OCI-LY3 (cell line): ENCODE measurements around the gene CCDC141.

Experiments used
- H2AFZ ChIP-seq: fragments of 200-600, 300-600 bp; shearing (Covaris generic); 2 replicates; pipeline ENCODE4 v1.6.0; 2014; ENCODE audit warnings: antibody characterized with exemption, low read depth, low read length
- H3K27ac ChIP-seq: fragments of 200-600, 300-600 bp; sonication (generic); 2 replicates; pipeline ENCODE4 v1.5.1; 2014; ENCODE audit warnings: mild to moderate bottlenecking, low read length, moderate library complexity, mixed read lengths
- H3K27me3 ChIP-seq: fragments of 200-600, 300-600 bp; sonication (generic); 2 replicates; pipeline ENCODE4 v1.6.1; 2014; ENCODE audit warnings: low read depth, low read length, mixed read lengths
- H3K36me3 ChIP-seq: fragments of 200-600, 300-600 bp; sonication (generic); replicated peaks from 2 replicates; pipeline ENCODE3; 2014; ENCODE audit warnings: low read depth, low read length, mixed read lengths
- H3K4me1 ChIP-seq: fragments of 300-600, 200-600 bp; sonication (generic); 2 replicates; pipeline ENCODE4 v1.6.1; 2014; ENCODE audit warnings: low read length, mixed read lengths
- H3K4me2 ChIP-seq: fragments of 200-600, 300-600 bp; sonication (generic); 2 replicates; pipeline ENCODE4 v1.6.1; 2014; ENCODE audit warnings: low read length, mixed read lengths
- H3K4me3 ChIP-seq: fragments of 300-600, 200-600 bp; sonication (generic); 2 replicates; pipeline ENCODE4 v1.5.1; 2014; ENCODE audit warnings: antibody characterized with exemption, mild to moderate bottlenecking, low read length, moderate library complexity
- H3K79me2 ChIP-seq: fragments of 300-600, 200-600 bp; shearing (Covaris generic); 2 replicates; pipeline ENCODE4 v1.6.1; 2014; ENCODE audit warnings: mild to moderate bottlenecking, low read length, mixed read lengths
- H3K9ac ChIP-seq: fragments of 300-600, 200-600 bp; shearing (Covaris generic); 2 replicates; pipeline ENCODE4 v1.6.0; 2014; ENCODE audit warnings: mild to moderate bottlenecking, low read length, moderate library complexity
- H3K9me3 ChIP-seq: fragments of 200-600, 300-600 bp; shearing (Covaris generic); 2 replicates; pipeline ENCODE4 v1.6.1; 2014; ENCODE audit warnings: low read length, mixed read lengths; ENCODE audit not compliant: insufficient read depth
- H4K20me1 ChIP-seq: fragments of 200-600, 300-600 bp; sonication (generic); 2 replicates; pipeline ENCODE4 v1.6.1; 2016; ENCODE audit warnings: low read length, mixed read lengths; ENCODE audit not compliant: insufficient read depth
- EZH2phosphoT487 ChIP-seq: fragments of 200-600 bp; shearing (Covaris generic); IDR thresholded peaks from 2 replicates; pipeline ENCODE4 v1.6.1; 2018; ENCODE audit warnings: antibody characterized with exemption, mixed run types, low read depth
- TF ChIP-seq, protein P1 (sequence below): fragments of 200-600, 300-600 bp; sonication (generic); IDR thresholded peaks from 2 replicates; pipeline ENCODE4 v1.5.1; 2014; ENCODE audit warnings: antibody characterized with exemption, low read length, low read depth

Gene CCDC141

DNA sequence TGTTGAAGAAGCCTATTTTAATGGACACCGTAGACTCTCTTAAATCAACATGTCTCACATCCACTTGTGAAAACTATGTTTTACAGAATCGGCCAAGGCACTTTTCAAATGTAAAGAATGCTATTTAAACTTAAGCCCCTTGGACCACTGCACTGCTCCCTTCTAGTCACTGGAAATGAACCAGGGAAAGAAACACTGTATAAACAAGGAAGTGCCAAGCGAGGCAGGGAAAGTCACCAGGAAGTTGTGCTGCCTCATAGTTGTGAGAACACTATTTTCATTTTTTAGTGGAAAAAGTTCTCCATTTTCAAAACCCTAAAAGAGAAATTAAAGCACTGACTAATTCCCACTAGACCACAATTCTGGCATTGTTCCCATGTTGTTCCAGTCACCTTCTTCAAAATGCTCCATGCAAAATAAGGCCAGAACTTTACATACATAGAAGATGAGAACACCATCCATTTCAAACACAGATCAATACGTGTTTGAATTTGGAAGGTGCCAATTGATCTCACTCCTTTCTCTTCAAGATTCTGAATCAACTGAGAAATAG is 13.5 kb downstream of the CCDC141 start:
- Histone ChIP-seq H3K27ac (no peak overlapping the region), H3K79me2 (no peaks in the 10 kb centered on the region), H3K4me3 (no peak overlapping the region), H3K4me1 (peaks cover 28% of the 10 kb centered on the region), H3K9ac (no peak overlapping the region), H3K4me2 (no peak overlapping the region), H4K20me1 (no peaks in the 10 kb centered on the region), H2AFZ (no peak overlapping the region), H3K9me3 (no peaks in the 10 kb centered on the region), H3K27me3 (no peaks in the 10 kb centered on the region), H3K36me3 (peaks cover 3% of the 10 kb centered on the region)
- TF ChIP-seq, protein P1, sequence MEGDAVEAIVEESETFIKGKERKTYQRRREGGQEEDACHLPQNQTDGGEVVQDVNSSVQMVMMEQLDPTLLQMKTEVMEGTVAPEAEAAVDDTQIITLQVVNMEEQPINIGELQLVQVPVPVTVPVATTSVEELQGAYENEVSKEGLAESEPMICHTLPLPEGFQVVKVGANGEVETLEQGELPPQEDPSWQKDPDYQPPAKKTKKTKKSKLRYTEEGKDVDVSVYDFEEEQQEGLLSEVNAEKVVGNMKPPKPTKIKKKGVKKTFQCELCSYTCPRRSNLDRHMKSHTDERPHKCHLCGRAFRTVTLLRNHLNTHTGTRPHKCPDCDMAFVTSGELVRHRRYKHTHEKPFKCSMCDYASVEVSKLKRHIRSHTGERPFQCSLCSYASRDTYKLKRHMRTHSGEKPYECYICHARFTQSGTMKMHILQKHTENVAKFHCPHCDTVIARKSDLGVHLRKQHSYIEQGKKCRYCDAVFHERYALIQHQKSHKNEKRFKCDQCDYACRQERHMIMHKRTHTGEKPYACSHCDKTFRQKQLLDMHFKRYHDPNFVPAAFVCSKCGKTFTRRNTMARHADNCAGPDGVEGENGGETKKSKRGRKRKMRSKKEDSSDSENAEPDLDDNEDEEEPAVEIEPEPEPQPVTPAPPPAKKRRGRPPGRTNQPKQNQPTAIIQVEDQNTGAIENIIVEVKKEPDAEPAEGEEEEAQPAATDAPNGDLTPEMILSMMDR = no peak
- TF ChIP-seq EZH2phosphoT487 = no peak

DNA sequence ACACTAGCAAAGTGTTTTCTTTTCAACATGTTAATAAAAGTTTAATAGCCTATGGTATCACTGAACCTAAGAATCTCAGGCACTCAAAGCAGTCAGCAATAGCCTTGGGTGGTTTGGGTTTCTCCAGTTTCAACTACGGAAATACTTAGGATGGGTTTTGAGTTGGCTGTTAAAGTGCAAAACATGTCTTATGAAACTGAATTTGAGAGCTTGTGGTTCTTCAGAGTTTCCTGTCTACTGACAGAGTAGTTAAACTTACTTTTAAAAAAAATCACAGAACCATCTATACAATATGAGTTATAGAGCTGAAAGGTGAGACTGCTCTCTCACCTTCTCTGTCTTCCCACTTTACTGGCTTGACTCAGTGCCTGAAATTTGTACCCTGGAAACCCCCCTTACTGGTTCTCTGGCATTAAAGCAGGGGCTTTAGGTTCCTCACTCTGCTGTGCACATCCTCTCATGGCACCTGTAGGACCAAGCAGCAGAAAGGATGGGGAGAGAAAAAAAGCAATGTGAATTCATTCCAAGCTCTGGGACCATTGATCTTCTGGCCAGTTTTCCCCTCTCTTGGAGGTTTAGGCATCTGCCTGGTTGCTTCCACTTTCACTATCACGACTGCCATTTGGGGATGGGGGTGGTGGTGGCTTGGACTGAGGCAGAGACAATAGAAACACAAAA is 18.1 kb downstream of the CCDC141 start:
- H3K36me3 ChIP-seq = peaks cover 16% of the 10 kb centered on the region
- peak overlapping the region; percentile 70 for H3K4me3 ChIP-seq
- no peaks in the 10 kb centered on the region for H3K79me2 ChIP-seq
- H3K4me2 ChIP-seq = peak overlapping the region; percentile 92
- H3K27ac ChIP-seq = peak overlapping the region; percentile 96
- no peaks in the 10 kb centered on the region for H3K27me3 ChIP-seq
- TF ChIP-seq EZH2phosphoT487 = no peak
- TF ChIP-seq, protein P1 = no peak
- peaks cover 8% of the 10 kb centered on the region; the same call in 1 of the 2 replicates for H3K9me3 ChIP-seq
- H3K9ac ChIP-seq = peak overlapping the region; percentile 70
- H2AFZ ChIP-seq = peak overlapping the region; percentile 44; the same call in 1 of the 2 replicates
- no peaks in the 10 kb centered on the region for H4K20me1 ChIP-seq
- H3K4me1 ChIP-seq = peaks cover 31% of the 10 kb centered on the region

DNA sequence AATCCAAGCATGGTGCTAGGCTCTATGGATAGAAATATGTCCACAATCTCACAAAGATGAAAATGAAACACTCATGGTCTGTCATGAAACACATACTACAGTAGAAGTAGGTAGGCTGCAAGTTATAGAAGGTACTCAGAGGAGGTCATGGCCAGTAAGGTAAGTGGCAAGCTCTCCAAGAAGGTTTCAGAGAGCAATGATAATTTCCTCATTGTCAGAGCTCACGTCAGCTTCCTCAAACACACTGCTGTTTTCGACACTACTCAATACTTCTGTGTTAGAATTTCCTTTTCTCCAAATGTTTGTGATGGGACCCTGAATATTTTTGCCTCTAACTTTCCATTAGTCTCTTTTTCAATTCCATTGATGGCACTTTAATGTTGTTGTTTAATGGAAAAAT is 25.5 kb downstream of the CCDC141 start:
- H3K9me3 ChIP-seq = peaks cover 8% of the 10 kb centered on the region; the same call in 1 of the 2 replicates
- H3K4me1 ChIP-seq = peaks cover 54% of the 10 kb centered on the region
- no peaks in the 10 kb centered on the region for H3K79me2 ChIP-seq
- H3K9ac ChIP-seq = 0 out of 2 replicates have a peak overlapping the region, but pooled peaks have one; percentile 1
- TF ChIP-seq, protein P1 = no peak
- no peak for TF ChIP-seq EZH2phosphoT487
- H4K20me1 ChIP-seq = no peaks in the 10 kb centered on the region
- H3K27me3 ChIP-seq = no peaks in the 10 kb centered on the region
- H3K4me2 ChIP-seq = peak overlapping the region; percentile 44
- H2AFZ ChIP-seq = peak overlapping the region; percentile 76
- H3K27ac ChIP-seq = peak overlapping the region; percentile 42
- H3K4me3 ChIP-seq = no peak overlapping the region
- peaks cover 12% of the 10 kb centered on the region for H3K36me3 ChIP-seq

DNA sequence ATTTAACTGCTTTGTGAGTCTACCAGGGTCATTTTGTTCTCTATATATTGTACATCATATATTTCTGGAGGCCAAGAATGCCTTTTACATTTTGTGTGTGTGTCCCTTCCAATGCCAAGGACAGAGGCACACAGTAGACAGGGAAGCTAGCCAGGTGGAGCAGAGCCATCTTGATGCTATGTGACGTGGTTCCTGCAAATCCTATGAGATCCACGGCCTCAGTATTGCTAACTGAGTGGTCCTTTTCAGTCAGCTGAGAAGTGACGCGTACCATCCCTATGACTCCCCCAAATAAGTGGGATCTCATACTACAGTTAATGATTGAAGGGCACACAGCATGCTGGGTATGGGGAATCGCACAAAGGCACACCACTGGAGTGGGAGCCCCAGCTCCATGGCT is 27.3 kb downstream of the CCDC141 start:
- peaks cover under 1% of the 10 kb centered on the region for H3K36me3 ChIP-seq
- H3K9ac ChIP-seq = peak overlapping the region; percentile 67
- H3K27me3 ChIP-seq = no peaks in the 10 kb centered on the region
- peaks cover 54% of the 10 kb centered on the region for H3K4me1 ChIP-seq
- peak overlapping the region; percentile 91 for H2AFZ ChIP-seq
- H3K27ac ChIP-seq = peak overlapping the region; percentile 92
- no peak for TF ChIP-seq EZH2phosphoT487
- TF ChIP-seq, protein P1 = no peak
- H3K9me3 ChIP-seq = peaks cover under 1% of the 10 kb centered on the region; the same call in 1 of the 2 replicates
- H3K79me2 ChIP-seq = no peaks in the 10 kb centered on the region
- peak overlapping the region; percentile 86 for H3K4me2 ChIP-seq
- no peaks in the 10 kb centered on the region for H4K20me1 ChIP-seq
- H3K4me3 ChIP-seq = peak overlapping the region; percentile 61
